Activated CD8-positive, alpha-beta memory T cell treated with anti-CD3 and anti-CD28 coated beads for 1 hour (primary cell): Measurements from ENCODE around the gene AP5M1.
"Not testable (repeated sequence)": the region's sequence is repeated elsewhere in the genome, so short reads cannot be mapped to it uniquely, and the experiment has no call there.

Source experiments
- DNase-seq, 2 donors: peaks; one replicate each; pipeline ENCODE4 v3.0.0-alpha.2; 2020; ENCODE audit warnings: low read depth in 1 of 2; ENCODE audit errors: extremely low read depth in 1 of 2

Gene AP5M1

GRCh38 chr14:57291692-57292647 is 23.2 kb downstream of the AP5M1 start:
- no peak for DNase-seq

GRCh38 chr14:57293866-57294837 is 25.4 kb downstream of the AP5M1 start:
- no peak for DNase-seq

- DNase-seq: no peak
Observed at GRCh38 chr14:57295239-57295638, 26.5 kb downstream of the AP5M1 start.

- DNase-seq: no peak
Observed at GRCh38 chr14:57297852-57298251, 29.1 kb downstream of the AP5M1 start.

GRCh38 chr14:57299511-57299910 is 30.7 kb downstream of the AP5M1 start:
- no peak for DNase-seq

- no peak for DNase-seq
Observed at GRCh38 chr14:57302883-57303282, 34.1 kb downstream of the AP5M1 start.

GRCh38 chr14:57314396-57315089 is 45.8 kb downstream of the AP5M1 start:
- no peak for DNase-seq

GRCh38 chr14:57317248-57317833 is 48.6 kb downstream of the AP5M1 start:
- DNase-seq: peak; percentile 40 to 53

- no peak for DNase-seq
Observed at GRCh38 chr14:57319636-57320192, 50.9 kb downstream of the AP5M1 start.

- DNase-seq: no peak
Observed at GRCh38 chr14:57323721-57324120, 55.0 kb downstream of the AP5M1 start.

GRCh38 chr14:57326253-57326652 is 57.5 kb downstream of the AP5M1 start:
- no peak for DNase-seq

- DNase-seq: no peak
Observed at GRCh38 chr14:57329833-57330232, 61.1 kb downstream of the AP5M1 start.

GRCh38 chr14:57332475-57332874 is 63.7 kb downstream of the AP5M1 start:
- not testable (repeated sequence) for DNase-seq

- not testable (repeated sequence) for DNase-seq
Observed at GRCh38 chr14:57333726-57334125, 65.0 kb downstream of the AP5M1 start.

GRCh38 chr14:57343545-57344297 is 75.0 kb downstream of the AP5M1 start:
- not testable (repeated sequence) for DNase-seq

GRCh38 chr14:57345106-57345505 is 76.3 kb downstream of the AP5M1 start:
- DNase-seq: no peak

- DNase-seq: no peak
Observed at GRCh38 chr14:57346741-57347140, 78.0 kb downstream of the AP5M1 start.
